ENCODE measurements around the gene XPNPEP2.

XPNPEP2 gene

DNA sequence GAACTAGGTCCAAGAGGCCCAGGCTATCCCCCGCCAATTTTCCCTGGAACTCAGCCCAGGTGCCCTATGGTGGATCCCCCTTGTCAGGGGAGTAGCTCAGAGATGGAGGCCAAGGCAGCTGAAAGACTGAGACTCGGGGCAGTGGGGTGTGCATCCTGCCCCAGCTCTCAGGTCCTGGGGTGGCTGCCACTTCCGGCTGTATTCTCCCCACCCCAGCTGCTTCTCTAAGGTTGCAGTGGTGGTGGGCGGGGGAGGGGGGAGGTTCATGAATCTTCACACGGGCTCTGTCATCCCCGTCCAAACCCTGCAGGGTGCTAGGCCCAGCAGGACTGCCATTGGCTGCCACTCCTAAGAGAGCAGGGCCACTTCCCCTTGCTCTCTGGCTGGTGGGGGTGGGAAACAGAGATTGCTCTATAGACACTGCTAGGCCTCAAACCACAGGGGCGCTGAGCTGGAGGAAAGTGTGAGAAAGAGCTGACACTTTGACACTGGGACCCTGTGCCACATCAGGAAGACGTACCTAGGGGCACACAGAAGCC lies 42.4 kb downstream of the XPNPEP2 start:
- no peaks in the 10 kb centered on the region for H3K36me3 Mint-ChIP-seq (ENCODE audit: low read depth)
- H3K4me3 Mint-ChIP-seq = no peak overlapping the region
- H3K27ac Mint-ChIP-seq = peak overlapping the region in 1 of 3 experiments; percentile 56
- TF ChIP-seq CTCF (IDR thresholded peaks at IDR 0.05; ENCODE audit: unreplicated experiment in 3 of 3) = no peak
- peaks cover 10% of the 10 kb centered on the region for H3K4me1 Mint-ChIP-seq
- peaks cover 7% of the 10 kb centered on the region for H3K27me3 Mint-ChIP-seq (ENCODE audit: low read depth)
- H3K9me3 Mint-ChIP-seq = peaks cover 8% of the 10 kb centered on the region

DNA sequence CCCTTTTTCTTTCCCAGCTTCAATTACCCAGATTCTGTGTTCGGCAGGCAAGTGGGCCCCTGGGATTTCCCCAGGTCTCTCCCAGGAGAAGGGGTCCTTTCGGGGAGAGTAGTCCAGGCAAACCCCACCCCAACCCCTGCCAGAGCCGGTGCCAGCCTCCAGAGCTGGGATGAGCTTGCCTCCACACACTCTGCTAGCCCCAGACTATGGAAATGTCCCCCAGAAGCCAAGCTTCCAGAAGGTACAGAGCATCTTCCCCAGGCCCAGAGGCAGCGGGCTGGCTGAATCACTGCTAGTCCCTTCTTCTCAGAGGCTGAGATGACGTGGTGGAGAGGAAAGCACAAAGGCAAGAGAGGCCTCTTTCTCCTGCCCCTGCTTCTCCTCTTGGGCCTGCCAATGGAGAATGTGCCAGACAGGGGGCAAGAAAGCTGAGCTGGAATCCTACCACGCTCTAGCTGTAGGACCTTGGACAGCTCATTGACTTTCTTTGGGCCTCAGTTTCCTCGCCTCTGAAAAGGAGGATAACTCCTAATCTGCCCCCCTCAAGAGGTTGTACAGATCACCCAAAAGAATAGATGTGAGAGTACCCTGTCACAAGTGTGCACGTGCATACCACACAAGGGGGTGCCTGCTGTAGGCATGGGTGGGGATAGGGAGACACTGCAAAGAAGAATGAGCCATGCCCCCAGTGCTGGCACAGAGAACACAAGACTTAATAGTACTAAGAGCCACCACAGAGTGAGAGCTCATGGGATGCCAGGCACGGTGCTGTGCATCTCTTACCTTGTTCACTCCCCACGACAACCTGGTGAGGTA lies 43.1 kb downstream of the XPNPEP2 start:
- Mint-ChIP-seq H3K27ac (no peak overlapping the region), H3K9me3 (peaks cover 8% of the 10 kb centered on the region), H3K4me3 (no peak overlapping the region), H3K36me3 (ENCODE audit: low read depth) (no peaks in the 10 kb centered on the region), H3K27me3 (ENCODE audit: low read depth) (peaks cover 7% of the 10 kb centered on the region), H3K4me1 (peaks cover 10% of the 10 kb centered on the region)
- no peak for TF ChIP-seq CTCF (IDR thresholded peaks at IDR 0.05; ENCODE audit: unreplicated experiment in 3 of 3)

GRCh38 chrX:129782706-129783105 lies 43.9 kb downstream of the XPNPEP2 start:
- no peak for TF ChIP-seq CTCF (IDR thresholded peaks at IDR 0.05; ENCODE audit: unreplicated experiment in 3 of 3)
- H3K9me3 Mint-ChIP-seq = peaks cover 8% of the 10 kb centered on the region
- no peak overlapping the region for H3K4me3 Mint-ChIP-seq
- peaks cover 7% of the 10 kb centered on the region for H3K27me3 Mint-ChIP-seq (ENCODE audit: low read depth)
- H3K36me3 Mint-ChIP-seq (ENCODE audit: low read depth) = no peaks in the 10 kb centered on the region
- H3K4me1 Mint-ChIP-seq = peaks cover 10% of the 10 kb centered on the region
- H3K27ac Mint-ChIP-seq = no peak overlapping the region

GRCh38 chrX:129783291-129783713 lies 44.5 kb downstream of the XPNPEP2 start:
- TF ChIP-seq CTCF (IDR thresholded peaks at IDR 0.05; ENCODE audit: unreplicated experiment in 3 of 3) = no peak

GRCh38 chrX:129784371-129784770 lies 45.6 kb downstream of the XPNPEP2 start:
- no peak overlapping the region for H3K27ac Mint-ChIP-seq

More at GRCh38 chrX:129783291-129783713, 44.5 kb downstream of the XPNPEP2 start:
- H3K4me1 Mint-ChIP-seq = peaks cover 10% of the 10 kb centered on the region
- no peak overlapping the region for H3K27ac Mint-ChIP-seq
- peaks cover 7% of the 10 kb centered on the region for H3K27me3 Mint-ChIP-seq (ENCODE audit: low read depth)
- H3K9me3 Mint-ChIP-seq = peaks cover 8% of the 10 kb centered on the region
- H3K4me3 Mint-ChIP-seq = no peak overlapping the region
- H3K36me3 Mint-ChIP-seq (ENCODE audit: low read depth) = no peaks in the 10 kb centered on the region

More at GRCh38 chrX:129784371-129784770, 45.6 kb downstream of the XPNPEP2 start:
- peaks cover 6% of the 10 kb centered on the region for H3K9me3 Mint-ChIP-seq
- TF ChIP-seq CTCF (IDR thresholded peaks at IDR 0.05; ENCODE audit: unreplicated experiment in 3 of 3) = no peak
- peaks cover 7% of the 10 kb centered on the region for H3K27me3 Mint-ChIP-seq (ENCODE audit: low read depth)
- H3K4me3 Mint-ChIP-seq = no peak overlapping the region
- peaks cover 10% of the 10 kb centered on the region for H3K4me1 Mint-ChIP-seq
- H3K36me3 Mint-ChIP-seq (ENCODE audit: low read depth) = no peaks in the 10 kb centered on the region
